GM21447 (cell line): ENCODE results near the gene C2orf15.
"Not testable (repeated sequence)": the region's sequence is repeated elsewhere in the genome, so short reads cannot be mapped to it uniquely, and the experiment has no call there.

ENCODE experiments used
- ATAC-seq: cut with Tn5 transposase; IDR thresholded peaks from one replicate; pipeline ENCODE4 v1.9.1; 2021; ENCODE audit not compliant: unreplicated experiment

Gene C2orf15

GRCh38 chr2:99141110-99142108 lies at the start of gene C2orf15:
Gene C2orf15, plus strand, starts transcription at chr2:99141707. Its CDS starts 8,852 bp downstream, at chr2:99150559.
- peak; percentile 84 for ATAC-seq

- no peak for ATAC-seq
Observed at GRCh38 chr2:99096728-99097127, 44.8 kb upstream of the C2orf15 start.

- no peak for ATAC-seq
Observed at GRCh38 chr2:99101697-99102096, 39.8 kb upstream of the C2orf15 start.

GRCh38 chr2:99104006-99104405 lies 37.5 kb upstream of the C2orf15 start:
- no peak for ATAC-seq

- no peak for ATAC-seq
Observed at GRCh38 chr2:99106913-99107312, 34.6 kb upstream of the C2orf15 start.

- no peak for ATAC-seq
Observed at GRCh38 chr2:99111236-99111635, 30.3 kb upstream of the C2orf15 start.

GRCh38 chr2:99111945-99112344 lies 29.6 kb upstream of the C2orf15 start:
- no peak for ATAC-seq

GRCh38 chr2:99112617-99113016 lies 28.9 kb upstream of the C2orf15 start:
- ATAC-seq = no peak

- ATAC-seq = no peak
Observed at GRCh38 chr2:99127981-99128380, 13.5 kb upstream of the C2orf15 start.

- ATAC-seq = not testable (repeated sequence)
Observed at GRCh38 chr2:99135044-99135556, 6.4 kb upstream of the C2orf15 start.

- ATAC-seq = no peak
Observed at GRCh38 chr2:99139003-99139402, 2.5 kb upstream of the C2orf15 start.

GRCh38 chr2:99140056-99140859 lies 1.2 kb upstream of the C2orf15 start:
- no peak for ATAC-seq

- ATAC-seq = peak; percentile 36
Observed at GRCh38 chr2:99140860-99141109, 722 bp upstream of the C2orf15 start.

GRCh38 chr2:99150706-99151105 lies 9.2 kb downstream of the C2orf15 start:
- ATAC-seq = no peak

GRCh38 chr2:99152199-99152895 lies 10.8 kb downstream of the C2orf15 start:
- ATAC-seq = no peak

GRCh38 chr2:99153921-99154604 lies 12.6 kb downstream of the C2orf15 start:
- ATAC-seq = no peak

GRCh38 chr2:99154643-99155536 lies 13.4 kb downstream of the C2orf15 start, which contains the start of the genes LIPT1 and TSGA10:
Gene LIPT1, plus strand, starts transcription at chr2:99154967. Its CDS starts 6,991 bp downstream, at chr2:99161958.
Gene TSGA10, minus strand, starts transcription at chr2:99154942. Its CDS starts 45,503 bp downstream, at chr2:99109439.
- ATAC-seq = peak; percentile 95

GRCh38 chr2:99156891-99157290 lies 15.4 kb downstream of the C2orf15 start:
- ATAC-seq = no peak

GRCh38 chr2:99158599-99158998 lies 17.1 kb downstream of the C2orf15 start:
- no peak for ATAC-seq
